HG03159 (cell line): ENCODE results near the gene TBC1D10A.

ENCODE experiments used
- ATAC-seq: cut with Tn5 transposase; IDR thresholded peaks from one replicate; pipeline ENCODE4 v1.9.1; 2021; ENCODE audit warnings: mild to moderate bottlenecking, moderate library complexity; ENCODE audit not compliant: unreplicated experiment

Gene TBC1D10A, protein sequence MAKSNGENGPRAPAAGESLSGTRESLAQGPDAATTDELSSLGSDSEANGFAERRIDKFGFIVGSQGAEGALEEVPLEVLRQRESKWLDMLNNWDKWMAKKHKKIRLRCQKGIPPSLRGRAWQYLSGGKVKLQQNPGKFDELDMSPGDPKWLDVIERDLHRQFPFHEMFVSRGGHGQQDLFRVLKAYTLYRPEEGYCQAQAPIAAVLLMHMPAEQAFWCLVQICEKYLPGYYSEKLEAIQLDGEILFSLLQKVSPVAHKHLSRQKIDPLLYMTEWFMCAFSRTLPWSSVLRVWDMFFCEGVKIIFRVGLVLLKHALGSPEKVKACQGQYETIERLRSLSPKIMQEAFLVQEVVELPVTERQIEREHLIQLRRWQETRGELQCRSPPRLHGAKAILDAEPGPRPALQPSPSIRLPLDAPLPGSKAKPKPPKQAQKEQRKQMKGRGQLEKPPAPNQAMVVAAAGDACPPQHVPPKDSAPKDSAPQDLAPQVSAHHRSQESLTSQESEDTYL

DNA sequence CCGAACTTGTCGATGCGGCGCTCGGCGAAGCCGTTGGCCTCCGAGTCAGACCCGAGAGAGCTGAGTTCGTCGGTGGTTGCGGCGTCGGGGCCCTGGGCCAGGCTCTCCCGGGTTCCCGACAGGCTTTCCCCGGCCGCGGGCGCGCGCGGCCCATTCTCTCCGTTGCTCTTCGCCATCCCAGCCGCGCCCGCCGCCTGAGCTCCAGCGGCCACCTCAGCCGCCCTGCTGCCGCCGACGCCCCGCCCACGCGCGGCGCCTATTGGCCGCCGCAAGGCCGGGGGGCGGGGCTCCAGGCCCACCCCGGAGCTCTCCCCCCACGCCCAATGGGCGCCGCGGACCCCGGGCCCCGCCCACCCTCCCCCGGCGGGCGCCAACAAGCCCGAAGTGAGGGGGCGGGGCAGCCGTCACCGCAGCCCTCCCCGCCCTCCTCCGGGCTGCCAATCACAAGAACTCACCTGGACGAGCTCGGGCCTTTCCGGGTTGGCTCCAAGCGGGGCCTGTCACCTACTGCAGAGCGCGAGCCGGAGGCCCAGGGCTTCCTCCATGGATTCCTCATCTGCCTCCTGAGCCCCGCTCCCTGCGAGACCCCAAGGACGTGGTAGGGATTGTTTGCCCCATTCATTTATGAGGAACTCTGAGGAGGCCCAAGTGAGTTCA lies at the start of gene TBC1D10A:
TSS of gene TBC1D10A (minus strand) at position 236 of the 657 bp plus-strand sequence. CDS start at position 176, 60 bp downstream.
- ATAC-seq = peak; percentile 85

DNA sequence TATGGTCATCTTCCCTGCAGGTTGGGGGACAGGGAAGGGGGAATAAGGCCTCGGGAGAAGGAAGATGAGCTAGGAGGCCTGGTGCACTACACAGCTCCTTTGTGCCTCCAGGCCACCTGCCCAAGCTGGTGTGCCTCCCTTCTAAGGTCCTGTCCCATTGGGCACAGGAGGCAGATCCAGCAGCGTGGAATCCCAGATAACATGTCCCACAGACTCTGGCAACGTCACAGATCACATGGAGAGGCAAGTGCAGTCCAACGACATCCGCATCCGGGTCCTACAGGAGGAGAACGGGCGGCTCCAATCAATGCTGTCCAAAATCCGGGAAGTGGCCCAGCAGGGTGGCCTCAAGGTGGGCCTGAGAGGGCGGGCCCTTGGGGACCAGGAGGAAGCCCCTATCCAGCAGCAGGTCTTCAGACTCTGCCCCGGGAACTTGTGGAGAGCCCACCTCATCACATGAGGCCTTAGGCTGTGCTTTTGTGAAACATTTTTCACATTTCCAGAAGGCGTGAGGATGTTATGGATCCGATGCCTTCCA lies 48.6 kb upstream of the TBC1D10A start:
- ATAC-seq = no peak

DNA sequence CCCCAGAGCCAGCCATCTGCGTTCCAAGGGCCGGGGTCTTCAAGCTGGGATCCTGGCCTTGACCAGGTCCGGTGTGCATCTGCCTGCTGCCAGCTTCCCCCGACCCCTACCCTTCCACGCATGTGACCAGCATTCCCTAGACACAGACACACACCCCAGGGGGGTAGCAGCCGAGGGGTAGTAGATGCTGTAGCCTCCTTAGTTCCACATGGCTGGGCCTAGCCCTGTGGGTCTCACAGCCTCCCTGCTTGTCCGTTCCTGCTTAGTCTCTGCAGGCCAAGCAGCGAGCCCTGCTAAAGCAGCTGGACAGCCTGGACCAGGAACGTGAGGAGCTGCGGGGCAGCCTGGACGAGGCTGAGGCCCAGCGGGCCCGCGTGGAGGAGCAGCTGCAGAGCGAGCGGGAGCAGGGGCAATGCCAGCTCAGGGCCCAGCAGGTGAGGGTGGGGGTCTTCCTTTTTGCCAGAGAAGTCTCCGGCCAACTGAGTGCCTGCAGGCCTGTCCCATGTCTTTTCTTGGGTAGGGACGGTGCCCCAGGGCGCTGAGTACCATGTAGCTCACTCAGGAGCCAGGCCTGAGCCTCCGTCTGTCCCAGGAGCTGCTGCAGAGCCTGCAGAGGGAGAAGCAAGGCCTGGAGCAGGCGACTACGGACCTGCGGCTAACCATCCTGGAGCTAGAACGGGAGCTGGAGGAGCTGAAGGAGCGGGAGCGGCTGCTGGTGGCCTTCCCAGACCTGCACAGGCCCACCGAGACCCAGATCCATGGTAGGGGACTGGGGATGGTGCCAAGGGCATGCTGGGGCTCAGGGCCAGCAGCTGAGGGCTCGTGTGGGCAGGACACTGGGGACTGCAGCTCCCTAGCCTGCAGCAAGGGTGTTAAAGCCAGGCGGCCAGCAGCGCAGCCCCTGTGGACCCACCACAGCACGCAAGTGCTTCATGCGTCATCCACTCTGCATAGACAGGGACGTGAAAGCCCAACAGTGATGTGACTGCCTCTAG lies 46.9 kb upstream of the TBC1D10A start:
- no peak for ATAC-seq

DNA sequence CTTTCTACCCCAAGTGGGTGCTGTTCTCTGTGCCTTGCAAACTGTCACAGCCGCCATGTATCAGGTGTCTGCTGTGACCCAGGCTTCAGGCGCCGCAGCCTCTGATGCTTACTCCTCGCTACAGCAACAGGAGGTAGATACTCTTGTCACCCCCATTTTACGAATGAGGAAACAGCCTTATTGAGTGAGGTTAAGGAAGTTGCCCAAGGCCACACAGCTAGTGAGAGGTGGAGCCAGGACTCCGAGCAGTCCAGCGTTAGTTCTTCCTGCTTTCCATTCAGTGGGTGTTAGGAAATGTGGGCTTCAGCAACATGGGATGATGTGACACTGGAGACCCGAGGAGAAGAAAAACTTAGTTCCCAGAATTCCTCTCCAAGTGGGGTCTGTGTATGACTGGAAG lies 46.2 kb upstream of the TBC1D10A start:
- no peak for ATAC-seq

DNA sequence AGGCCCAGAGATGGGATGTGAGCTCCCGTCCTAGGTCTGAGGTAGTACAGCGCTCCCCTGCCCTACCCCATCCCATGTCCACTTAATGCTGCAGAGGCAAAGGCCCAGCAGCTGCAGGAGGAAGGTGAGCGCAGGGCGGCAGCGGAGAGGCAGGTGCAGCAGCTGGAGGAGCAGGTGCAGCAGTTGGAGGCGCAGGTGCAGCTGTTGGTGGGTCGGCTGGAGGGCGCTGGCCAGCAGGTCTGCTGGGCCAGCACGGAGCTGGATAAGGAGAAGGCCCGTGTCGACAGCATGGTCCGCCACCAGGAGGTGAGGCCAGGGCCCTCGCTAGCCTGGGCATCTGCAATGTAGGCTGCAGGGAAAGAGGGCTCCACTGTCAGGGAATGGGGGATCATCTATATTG lies 45.2 kb upstream of the TBC1D10A start:
- ATAC-seq = no peak

DNA sequence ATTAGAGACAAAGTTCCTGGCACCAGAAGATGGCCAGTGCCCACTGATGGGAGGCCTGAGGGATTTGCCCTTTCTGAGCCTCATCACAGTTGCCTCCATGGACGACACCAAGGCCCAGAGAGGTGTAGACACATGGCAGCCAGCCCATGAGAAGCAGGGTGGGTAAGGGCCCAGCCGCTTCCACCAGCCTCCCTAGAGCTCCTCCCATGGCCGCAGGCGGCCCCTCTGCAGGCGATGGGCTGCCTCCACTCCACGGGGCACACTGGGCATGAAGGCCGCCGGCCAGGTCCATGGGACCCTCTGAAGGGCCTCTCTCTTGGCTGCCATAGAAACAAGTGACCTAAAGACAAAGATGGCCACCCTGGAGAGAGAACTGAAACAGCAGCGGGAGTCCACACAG lies 44.6 kb upstream of the TBC1D10A start:
- no peak for ATAC-seq

DNA sequence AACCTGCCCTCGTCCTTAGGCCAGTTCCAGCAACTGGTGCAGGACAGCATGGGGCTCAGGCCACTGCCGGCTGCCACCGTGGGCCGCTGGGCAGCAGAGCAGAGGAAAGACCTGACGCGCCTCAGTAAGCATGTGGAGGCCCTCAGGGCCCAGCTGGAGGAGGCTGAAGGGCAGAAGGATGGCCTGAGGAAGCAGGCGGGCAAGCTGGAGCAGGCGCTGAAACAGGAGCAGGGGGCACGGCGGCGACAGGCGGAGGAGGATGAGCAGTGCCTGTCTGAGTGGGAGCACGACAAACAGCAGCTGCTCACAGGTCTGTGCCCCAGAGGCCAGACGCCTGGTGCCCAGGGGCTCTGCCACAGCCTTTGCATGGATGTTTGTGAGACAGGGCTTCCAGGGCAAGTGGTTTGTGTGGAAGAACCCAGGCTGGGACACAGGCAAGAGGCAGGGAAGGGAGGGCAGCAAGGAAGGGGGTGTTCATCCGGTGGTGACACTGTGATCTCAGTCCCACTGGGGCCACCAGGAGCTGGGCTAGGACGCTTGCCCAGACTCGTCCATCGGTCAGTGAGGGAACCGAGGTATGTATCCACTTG lies 44.0 kb upstream of the TBC1D10A start:
- ATAC-seq = no peak

DNA sequence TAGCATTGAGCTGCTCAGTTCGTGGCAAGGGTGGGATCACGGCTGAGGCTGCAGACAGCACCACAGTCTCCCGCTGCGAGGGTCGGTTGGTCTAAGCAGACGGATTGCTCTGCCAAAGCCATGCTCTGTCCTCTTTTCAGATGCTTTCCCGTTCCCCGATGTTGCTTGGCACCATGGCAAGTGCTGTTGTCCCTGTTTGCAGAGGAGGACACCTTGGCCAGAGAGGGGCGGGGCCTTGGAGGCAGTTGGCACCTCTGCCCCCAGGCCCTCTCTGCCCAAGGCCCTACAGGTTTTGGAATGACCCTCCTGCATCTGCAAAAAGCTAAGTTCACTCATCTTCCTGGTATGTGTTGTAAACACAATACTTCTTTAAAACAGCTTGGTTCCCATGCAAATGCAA lies 41.7 kb upstream of the TBC1D10A start:
- no peak for ATAC-seq

DNA sequence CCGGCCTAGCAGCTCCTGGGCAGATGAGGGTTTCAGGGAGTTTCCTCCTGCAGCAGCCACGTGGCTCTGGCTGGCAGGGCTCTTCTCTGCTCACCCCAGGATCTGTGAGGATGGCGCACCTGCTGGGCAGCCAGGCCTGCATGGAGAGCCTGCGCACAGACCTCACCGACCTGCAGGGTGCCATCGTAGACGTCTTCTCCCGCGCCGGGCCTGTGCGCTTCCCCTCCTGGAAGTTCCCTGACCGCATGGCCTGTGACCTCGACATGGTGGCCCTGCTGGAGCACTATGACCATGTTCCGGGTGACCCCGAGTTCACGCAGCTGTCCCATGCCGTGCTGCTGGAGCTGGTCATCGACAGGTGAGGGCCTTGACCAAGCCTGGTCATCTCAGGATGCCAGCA lies 39.1 kb upstream of the TBC1D10A start:
- ATAC-seq = no peak

DNA sequence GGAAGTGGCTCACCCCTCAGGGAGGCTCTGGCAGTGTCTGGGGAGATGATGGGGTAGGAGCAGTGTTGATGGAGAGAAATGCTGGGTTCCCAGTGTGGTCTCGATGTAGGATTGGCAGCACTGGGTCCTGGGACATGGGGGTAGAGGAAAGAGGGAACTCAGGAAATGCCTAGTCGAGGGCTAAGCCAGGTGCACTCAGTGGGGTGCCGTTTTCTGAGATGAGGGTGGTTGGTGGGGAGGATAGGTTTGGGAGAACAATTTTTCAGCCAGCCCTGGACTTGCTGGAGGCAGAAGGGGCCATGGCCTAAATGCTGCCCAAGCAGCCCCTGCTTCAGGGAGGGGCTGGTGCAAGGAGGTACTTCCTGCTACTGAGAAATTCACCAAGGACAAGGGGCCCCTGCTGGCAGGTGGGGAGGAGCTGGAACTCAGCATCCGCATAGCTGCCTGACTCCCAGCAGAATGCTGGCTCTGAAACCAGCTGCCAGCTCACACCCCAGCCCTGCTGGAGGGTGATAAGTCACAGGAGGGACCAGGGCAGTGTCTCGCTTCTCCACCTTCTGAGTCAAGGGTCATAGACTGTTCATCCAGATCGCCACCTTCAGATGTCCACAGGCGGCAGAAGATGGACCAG lies 36.0 kb upstream of the TBC1D10A start:
- ATAC-seq = no peak

DNA sequence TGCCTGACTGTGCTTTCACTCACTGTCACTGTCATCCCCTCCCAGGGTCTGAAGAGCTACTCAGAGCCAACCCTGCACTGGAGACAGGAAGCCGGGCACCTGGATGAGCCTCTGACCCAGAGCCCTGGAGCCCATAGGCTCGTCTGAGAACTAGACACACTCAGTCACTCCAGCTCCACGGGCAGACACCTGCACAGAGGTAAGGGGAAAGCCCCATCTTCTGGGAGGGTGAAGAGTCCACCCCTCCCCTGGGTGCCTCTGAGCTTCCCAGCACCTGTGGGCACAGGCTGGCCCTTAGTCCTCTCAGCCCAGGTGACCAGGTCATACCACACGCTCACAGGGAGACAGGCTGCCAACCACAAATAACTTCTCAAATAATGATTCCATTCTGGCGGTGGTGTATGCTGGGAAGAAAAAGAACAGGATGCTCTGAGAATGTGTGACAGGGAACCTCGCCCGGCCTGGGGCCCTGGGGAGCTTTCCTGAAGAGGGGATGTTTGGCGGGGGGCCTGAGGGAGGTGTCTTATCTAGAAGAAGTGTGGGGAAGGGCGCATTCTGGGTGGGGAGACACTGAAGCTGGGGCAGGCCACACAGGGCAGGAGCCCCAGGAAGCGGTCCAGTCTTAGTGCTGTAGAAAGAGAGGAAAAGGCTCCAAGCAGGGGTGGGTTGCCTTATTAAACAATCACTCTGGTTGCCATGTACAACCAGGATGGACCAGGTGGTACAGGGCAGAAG lies 35.3 kb upstream of the TBC1D10A start:
- no peak for ATAC-seq

DNA sequence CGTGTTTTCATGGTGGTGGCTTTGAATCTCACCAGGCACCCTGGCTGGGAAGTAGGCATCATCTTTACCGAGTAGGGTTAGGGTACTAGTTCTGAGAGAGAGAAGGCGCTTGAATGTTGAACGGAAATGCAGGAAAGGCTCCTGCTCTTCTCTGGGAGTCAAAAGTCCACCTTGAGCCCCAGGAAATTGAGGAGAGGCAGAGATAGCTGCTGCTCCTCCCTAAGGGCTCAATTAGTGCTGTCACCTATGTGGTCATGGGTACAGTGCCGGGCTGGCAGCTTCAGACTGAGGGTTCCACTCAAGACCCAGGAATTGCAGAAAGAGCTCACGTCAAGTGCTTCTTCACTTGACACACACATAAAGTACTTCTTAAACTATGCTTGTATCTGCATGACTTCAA lies 31.8 kb upstream of the TBC1D10A start:
- ATAC-seq = no peak

DNA sequence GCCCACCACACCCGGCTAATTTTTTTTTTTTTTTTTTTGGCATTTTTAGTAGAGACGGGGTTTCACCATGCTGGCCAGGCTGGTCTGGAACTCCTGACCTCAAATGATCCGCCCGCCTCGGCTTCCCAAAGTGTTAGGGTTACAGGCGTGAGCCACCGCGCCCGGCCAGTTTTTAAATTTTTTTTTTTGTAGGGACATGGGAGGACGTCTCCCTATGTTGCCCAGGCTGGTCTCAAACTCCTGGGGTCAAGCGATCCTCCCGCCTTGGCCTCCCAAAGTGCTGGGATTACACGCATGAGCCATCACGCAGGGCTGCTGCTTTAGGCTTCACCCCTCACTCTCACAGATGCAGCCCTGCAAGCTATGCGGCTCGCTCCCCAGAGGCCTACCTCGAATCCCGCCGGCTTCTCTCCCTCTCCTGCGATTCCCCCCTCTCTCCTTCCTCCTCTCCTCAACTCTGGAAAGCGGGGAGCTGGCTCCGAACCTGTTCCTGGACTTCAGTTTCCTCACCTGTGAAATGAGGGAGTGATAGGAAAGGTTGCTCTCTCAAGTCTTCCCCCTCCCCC lies 31.0 kb upstream of the TBC1D10A start:
- no peak for ATAC-seq

DNA sequence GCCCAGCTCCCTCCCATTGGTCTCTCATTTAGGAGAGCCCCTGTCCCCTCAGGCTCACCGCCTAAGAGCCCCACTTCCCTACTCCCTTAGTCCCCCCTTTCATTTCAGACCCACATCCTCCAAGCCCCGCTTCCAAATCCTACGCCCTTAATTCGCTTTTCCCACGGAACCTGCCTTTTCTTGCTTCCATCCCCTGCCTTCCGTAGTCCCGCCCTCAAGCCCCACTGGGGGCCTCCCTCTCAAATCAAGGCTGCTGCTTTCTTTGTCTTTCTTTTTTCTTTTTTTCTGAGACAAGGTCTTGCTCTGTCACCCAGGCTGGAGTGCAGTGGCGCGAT lies 30.5 kb upstream of the TBC1D10A start:
- no peak for ATAC-seq

DNA sequence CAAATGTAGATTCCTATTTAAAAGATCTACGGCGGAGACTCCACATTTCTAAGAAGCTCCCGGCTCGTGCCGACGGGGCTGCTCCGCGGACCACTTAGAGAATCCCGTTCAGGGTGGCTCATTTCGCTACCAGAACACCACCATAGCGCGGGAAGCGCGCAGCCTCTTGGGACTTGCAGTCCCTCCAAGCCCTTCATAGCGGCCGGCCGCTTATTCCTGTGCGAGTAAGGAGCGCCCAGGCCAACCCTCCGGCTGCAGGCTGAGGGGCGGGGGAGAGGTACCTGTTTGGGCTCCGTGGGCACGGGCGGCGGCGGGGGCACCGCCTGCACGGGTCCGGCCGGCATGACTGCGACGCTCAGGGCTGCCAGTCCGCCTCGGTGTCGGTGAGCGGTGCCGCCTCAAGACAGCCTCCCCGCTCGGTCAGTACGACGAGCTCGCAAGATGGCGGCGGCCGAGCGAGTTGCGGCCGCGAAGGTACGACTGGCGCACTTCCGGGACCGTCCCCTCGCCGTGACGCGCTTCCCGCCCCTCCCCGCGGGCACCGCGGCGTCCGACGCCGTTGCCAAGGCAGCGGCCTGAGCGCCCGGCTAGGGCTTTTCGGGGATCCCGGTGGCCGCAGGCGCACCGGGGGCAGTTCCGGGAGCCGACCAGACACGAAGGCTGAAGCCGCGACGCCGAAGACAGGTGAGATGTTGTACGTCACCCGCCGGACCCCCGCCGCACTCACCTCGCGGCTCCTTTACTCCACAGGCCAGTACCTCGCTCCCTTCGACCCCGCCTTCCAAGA lies 29.9 kb upstream of the TBC1D10A start, which contains the start of the genes CCDC157 and SF3A1:
TSS of gene CCDC157 (plus strand) at position 559 of the 787 bp plus-strand sequence. CDS start 8,994 bp downstream, outside the sequence.
TSS of gene SF3A1 (minus strand) at position 446 of the 787 bp plus-strand sequence. CDS start at position 344, 102 bp downstream.
- peak; percentile 91 for ATAC-seq

DNA sequence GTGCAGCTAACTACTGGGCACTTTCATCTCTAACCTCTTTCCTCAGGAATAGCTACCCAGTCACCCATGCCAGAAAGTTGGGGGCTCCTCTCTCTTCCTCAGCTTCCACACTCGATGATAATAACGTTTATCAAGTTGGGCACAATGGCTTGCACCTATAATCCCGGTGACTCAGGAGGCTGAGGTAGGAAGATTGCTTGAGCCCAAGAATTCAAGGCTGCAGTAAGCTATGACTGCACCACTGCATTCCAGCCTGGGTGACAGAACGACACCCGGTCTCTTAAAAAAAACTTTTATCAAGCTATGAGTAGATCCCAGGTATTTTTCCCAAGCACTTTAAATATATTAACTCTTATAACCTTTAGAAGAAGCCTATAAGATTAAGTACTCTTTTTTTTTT lies 27.9 kb upstream of the TBC1D10A start:
- no peak for ATAC-seq

DNA sequence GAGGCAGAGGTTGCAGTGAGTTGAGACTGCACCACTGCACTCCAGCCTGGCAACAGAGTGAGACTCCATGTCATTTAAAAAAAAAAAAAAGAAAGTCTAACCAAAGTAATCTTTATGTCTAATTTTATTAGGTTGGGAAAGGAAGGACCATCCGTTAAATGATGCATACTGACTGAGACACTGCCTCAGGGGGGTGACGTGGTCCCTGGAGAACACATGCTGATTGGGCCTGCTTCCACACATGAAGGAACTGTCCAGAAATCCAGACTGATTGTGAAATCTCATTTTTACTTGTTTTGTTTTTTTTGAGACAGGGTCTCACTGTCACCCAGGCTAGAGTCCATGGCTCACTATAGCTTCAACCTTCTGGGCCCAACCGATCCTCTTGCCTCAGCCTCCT lies 24.5 kb upstream of the TBC1D10A start:
- no peak for ATAC-seq

DNA sequence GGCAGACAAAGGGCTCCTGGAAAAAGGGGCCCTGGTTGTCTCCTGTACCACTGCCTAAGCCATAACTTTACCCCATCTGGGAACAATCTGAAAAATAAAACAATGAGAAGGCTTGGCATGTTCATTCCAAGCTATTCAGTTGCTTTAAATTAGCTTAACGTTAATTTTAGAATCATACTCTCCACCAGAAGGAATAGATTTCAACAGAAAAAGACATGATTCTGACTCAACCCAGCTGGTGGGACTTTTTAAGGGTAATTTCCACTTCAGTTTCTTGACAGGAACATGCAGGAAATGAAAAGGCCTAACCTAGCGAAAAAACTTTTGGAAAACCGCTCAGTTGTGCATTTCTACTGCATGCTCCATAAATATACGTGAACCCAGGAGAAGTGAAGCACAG lies 22.1 kb upstream of the TBC1D10A start:
- ATAC-seq = no peak
